Left ventricle myocardium inferior (tissue), 1 donor: Measurements from ENCODE around the gene ALDH3B1. TPM values are rescaled to one million over a fixed set of nuclear protein-coding genes. Genes with fewer than 3 reads are reported as not detected.

Source experiments
- DNase-seq: peaks from one replicate; pipeline ENCODE4 v3.0.0-alpha.2; 2020
- H3K27ac ChIP-seq: fragments of 200-600 bp; replicated peaks from 2 replicates; pipeline ENCODE4 v1.8.0; 2021
- H3K27me3 ChIP-seq: fragments of 200-600 bp; 2 replicates; pipeline ENCODE4 v1.8.0; 2021; ENCODE audit warnings: low read depth
- H3K36me3 ChIP-seq: fragments of 200-600 bp; 2 replicates; pipeline ENCODE4 v1.8.0; 2021
- H3K4me1 ChIP-seq: fragments of 200-600 bp; 2 replicates; pipeline ENCODE4 v1.8.0; 2021
- H3K4me3 ChIP-seq: fragments of 200-600 bp; 2 replicates; pipeline ENCODE4 v1.8.0; 2021; ENCODE audit warnings: mild to moderate bottlenecking, moderate library complexity
- H3K9me3 ChIP-seq: fragments of 200-600 bp; replicated peaks from 2 replicates; pipeline ENCODE4 v1.8.0; 2021
- intact Hi-C: fragments of 100-400 bp; cut with micrococcal nuclease; formaldehyde crosslinking; loops from one replicate; pipeline ENCODE4 v1.11.0; 2022
- total RNA-seq: library from RNA; stranded (reverse); fragmentation: NEBNext Ultra II Directional; extraction: Animal tissue kit (Norgen Biotek cat#: 25700); gene quantifications from one replicate; pipeline ENCODE4 v1.2.1, GENCODE V29; 2021
- TF ChIP-seq, protein P1 (sequence below): fragments of 200-600 bp; IDR thresholded peaks from 2 replicates; pipeline ENCODE4 v1.8.0; 2021; ENCODE audit warnings: antibody characterized with exemption, mild to moderate bottlenecking, borderline replicate concordance
- donor health status: DM: no; HTN: yes; CAD: no; lungs with severe emphysema.

Gene ALDH3B1
- total RNA-seq, 1 donor from 2014 or later = 3.7 TPM

DNA sequence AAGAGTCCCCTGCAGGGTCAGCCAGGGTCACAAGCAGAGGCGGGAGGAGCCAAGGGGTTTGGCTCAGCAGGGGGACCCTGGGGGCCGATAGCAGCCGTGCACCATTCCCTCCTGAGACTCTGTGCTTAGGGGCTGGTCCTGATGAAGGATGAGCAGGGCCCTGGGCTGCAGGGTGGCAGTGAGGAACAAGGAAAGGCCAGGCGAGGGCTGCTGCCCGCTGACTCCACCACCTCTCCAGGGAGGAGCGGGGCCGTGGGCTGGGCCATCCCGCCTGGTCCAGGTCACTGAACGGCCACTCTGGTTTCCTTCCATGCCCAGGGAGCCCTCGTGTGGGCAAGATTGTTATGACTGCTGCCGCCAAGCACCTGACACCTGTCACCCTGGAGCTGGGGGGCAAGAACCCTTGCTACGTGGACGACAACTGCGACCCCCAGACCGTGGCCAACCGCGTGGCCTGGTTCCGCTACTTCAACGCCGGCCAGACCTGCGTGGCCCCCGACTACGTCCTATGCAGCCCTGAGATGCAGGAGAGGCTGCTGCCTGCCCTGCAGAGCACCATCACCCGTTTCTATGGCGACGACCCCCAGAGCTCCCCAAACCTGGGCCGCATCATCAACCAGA is 11.2 kb downstream of the ALDH3B1 start:
- Histone ChIP-seq H3K36me3 (peaks cover 5% of the 10 kb centered on the region), H3K9me3 (peaks cover 11% of the 10 kb centered on the region), H3K27me3 (no peaks in the 10 kb centered on the region), H3K27ac (no peak overlapping the region), H3K4me1 (peaks cover 9% of the 10 kb centered on the region), H3K4me3 (no peak overlapping the region)
- DNase-seq = no peak
- TF ChIP-seq, protein P1, sequence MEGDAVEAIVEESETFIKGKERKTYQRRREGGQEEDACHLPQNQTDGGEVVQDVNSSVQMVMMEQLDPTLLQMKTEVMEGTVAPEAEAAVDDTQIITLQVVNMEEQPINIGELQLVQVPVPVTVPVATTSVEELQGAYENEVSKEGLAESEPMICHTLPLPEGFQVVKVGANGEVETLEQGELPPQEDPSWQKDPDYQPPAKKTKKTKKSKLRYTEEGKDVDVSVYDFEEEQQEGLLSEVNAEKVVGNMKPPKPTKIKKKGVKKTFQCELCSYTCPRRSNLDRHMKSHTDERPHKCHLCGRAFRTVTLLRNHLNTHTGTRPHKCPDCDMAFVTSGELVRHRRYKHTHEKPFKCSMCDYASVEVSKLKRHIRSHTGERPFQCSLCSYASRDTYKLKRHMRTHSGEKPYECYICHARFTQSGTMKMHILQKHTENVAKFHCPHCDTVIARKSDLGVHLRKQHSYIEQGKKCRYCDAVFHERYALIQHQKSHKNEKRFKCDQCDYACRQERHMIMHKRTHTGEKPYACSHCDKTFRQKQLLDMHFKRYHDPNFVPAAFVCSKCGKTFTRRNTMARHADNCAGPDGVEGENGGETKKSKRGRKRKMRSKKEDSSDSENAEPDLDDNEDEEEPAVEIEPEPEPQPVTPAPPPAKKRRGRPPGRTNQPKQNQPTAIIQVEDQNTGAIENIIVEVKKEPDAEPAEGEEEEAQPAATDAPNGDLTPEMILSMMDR = peak; percentile 42
- intact Hi-C loops = no loop called here

DNA sequence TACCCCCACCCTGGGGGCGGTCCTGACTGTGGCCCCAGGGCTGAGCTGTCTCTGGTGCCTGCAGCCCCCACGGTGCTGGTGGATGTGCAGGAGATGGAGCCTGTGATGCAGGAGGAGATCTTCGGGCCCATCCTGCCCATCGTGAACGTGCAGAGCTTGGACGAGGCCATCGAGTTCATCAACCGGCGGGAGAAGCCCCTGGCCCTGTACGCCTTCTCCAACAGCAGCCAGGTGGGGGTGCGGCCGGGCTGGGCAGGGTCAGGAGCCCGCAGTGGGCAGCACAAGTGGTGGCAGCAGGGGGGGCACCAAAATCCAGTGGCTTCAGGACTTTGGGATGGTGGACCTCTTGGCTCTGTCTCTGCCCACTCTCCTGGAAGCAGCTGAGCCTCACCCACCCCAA is 12.4 kb downstream of the ALDH3B1 start:
- H3K4me1 ChIP-seq = no peaks in the 10 kb centered on the region
- no peak overlapping the region for H3K27ac ChIP-seq
- intact Hi-C loops = no loop called here
- no peak for DNase-seq
- H3K27me3 ChIP-seq = no peaks in the 10 kb centered on the region
- peaks cover 5% of the 10 kb centered on the region for H3K36me3 ChIP-seq
- H3K4me3 ChIP-seq = no peak overlapping the region
- H3K9me3 ChIP-seq = peaks cover 11% of the 10 kb centered on the region
- TF ChIP-seq, protein P1 = no peak

DNA sequence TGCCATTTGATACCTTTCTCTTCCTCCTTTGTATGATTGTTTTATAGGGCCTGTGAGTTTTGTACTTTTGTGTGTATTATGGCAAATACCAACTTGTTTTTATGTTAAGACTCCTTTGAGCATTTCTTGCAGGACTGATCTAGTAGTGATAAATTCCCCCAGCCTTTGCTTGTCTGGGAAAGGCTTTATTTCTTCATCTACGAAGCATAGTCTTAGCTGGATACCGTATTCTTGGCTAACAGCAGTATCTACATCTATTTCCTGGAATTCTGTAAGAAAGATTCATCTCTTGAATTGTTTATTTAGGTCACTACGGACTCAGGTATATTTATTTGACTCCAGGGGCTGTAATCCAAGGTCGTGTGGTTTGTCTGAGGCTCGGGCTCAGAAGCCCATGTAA is 14.4 kb downstream of the ALDH3B1 start:
- Histone ChIP-seq H3K36me3 (peaks cover 5% of the 10 kb centered on the region), H3K9me3 (peaks cover 11% of the 10 kb centered on the region), H3K4me1 (peaks cover 3% of the 10 kb centered on the region), H3K27ac (no peak overlapping the region), H3K27me3 (no peaks in the 10 kb centered on the region), H3K4me3 (no peak overlapping the region)
- no peak for DNase-seq
- intact Hi-C loops = no loop called here
- TF ChIP-seq, protein P1 = no peak

DNA sequence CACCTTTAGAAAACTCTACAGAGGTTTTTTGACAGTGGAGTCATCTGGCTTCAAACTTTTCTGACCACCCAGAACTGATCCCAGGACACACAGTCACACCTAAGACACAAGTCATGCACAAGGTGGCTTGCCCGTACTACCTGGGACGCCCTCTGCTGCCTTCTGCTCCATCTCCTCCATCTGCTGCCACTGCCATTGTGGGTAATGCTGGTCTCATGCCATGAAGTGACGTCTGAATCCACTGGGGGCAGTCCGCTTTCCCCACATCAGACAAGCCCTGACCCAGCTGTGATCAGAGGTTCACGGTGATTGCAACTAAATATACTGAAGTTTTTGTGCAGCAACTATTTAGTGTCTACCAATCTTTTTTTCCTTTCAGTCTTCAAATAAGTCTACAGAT is 14.9 kb downstream of the ALDH3B1 start:
- Histone ChIP-seq H3K4me1 (peaks cover 8% of the 10 kb centered on the region), H3K9me3 (peaks cover 11% of the 10 kb centered on the region), H3K27me3 (no peaks in the 10 kb centered on the region), H3K4me3 (no peak overlapping the region), H3K27ac (no peak overlapping the region), H3K36me3 (peaks cover 5% of the 10 kb centered on the region)
- no peak for DNase-seq
- TF ChIP-seq, protein P1 = no peak
- intact Hi-C loops = no loop called here

DNA sequence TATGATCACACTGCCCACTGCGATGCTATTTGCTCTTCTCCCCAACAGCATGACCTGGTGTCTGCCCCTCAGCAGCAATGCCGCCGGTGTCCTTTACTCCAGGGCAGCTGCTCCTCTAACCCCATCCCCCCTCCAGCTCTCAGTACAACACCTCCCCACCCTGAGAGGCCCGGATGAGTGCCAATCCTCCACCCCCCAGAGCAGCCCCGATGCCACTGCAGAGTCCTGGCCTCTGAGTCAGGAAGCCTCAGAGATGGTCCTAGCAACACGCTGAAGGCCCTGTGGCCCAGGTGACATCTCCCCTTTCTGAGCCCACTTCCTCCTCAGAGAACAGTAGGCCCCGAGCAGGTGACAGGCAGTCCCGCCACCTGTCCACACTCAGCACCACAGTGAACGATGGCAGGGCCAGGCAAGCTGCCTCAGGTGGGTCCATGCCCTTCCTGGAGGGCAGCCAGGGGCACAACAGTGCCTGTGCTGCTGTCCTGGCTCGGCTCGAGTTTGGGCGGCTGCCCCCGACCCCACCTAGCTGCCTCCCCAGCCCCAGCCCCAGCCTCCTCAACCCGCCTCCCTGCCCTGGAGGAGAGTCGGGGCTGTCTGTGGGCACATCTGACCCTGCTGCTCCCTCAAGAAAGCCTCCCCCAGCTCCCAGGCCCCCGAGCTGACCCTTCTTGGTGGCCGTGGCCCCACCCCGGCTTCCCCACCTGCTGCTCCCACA is 16.4 kb downstream of the ALDH3B1 start:
- intact Hi-C loops = no loop called here
- no peak for DNase-seq
- TF ChIP-seq, protein P1 = no peak

More for the DNA sequence above, 16.4 kb downstream of the ALDH3B1 start:
- Histone ChIP-seq H3K27me3 (no peaks in the 10 kb centered on the region), H3K36me3 (peaks cover 5% of the 10 kb centered on the region), H3K4me1 (peaks cover 21% of the 10 kb centered on the region), H3K4me3 (no peak overlapping the region), H3K9me3 (peaks cover 11% of the 10 kb centered on the region), H3K27ac (no peak overlapping the region)
